ENCODE data around the gene BAIAP3.

The BAIAP3 gene

GRCh38 chr16:1335211-1335971 lies 1.9 kb downstream of the BAIAP3 start:
- no peak for DNase-seq

DNA sequence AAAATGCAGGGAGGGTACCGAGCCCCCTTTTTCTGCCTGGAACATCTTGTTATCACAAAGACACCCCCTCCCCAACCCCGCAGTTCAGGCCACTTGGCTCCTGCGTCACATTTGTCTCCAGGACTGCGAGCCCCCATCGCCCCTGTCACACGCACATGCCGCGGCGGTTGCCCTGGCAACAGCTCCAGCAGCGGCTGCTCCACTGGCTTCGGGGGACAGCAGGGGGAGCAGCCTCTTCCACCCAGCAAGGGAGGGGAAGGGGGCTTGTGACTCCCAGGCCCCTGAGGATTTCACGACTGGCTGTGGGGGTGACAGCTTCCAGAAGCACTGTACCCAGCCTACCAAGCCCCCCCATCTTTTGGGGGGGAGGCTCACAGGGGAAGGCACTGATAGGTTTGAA lies 2.6 kb downstream of the BAIAP3 start:
- no peak for DNase-seq

DNA sequence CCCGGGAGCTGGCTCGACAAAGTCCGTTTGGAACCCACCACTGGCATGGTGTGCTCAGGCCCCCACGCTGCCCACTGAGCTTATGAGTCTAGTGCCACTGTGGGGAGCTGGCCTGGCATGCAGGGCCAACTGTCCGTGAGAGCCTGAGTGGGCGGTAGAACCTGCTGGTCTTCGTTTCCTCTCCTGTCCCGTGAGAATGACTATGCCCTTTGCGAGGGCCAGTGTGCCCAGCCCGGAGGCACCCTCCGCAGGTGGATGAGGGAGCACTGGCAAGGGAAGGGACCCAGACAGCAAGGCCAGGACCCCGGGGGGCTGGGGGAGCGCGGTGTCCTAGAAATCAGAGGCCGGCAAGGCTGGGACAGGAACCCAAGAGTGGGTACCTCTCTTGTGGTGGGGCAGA lies 3.2 kb downstream of the BAIAP3 start:
- DNase-seq = no peak

DNA sequence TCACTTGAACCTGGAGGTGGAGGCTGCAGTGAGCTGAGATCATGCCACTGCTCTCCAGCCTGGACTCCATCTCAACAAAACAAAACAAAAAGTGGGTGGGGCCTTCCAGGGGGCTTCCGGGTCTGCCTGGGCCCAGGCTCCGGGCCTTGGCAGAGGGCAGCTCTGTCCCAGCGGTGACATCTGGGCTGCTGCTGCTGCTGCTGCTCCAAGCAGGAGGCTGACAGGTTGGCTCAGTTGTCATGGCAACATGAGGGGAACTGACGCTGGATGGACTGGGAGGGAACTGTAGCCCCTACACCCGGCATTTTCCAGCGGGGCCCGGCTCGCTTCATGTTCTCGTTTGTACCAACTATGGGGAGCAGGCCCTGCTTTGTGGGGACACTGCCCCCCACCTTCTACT lies 4.0 kb downstream of the BAIAP3 start:
- no peak for DNase-seq

DNA sequence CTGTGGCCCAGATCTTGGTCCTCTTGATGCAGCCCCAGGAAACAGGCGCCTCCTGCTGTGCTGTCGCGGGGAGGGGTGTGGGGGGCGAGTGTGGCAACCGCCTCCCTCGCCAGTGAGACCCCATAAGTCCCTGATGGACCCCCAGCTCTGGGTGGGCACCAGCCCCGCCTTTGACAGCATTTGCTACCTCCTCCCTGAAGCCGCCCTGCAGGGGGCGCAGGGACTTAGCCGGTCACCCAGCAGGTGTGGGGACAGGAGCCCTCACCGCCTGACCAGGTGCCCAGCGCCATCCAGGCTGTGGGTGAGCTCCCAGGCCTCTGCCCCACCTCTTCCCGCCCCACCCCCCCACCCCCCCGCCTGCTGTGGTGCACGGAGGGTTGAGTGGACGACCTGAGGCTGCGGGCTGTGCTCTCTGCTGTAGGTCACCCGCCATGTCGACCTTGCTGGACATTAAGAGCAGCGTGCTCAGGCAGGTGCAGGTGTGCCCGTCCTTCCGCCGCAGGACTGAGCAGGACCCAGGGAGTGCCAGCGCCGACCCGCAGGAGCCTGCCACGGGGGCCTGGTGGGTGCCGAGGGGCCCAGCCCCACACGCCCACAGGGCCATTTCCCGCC lies 4.8 kb downstream of the BAIAP3 start:
- DNase-seq = no peak

- DNase-seq = no peak
Measured at GRCh38 chr16:1338855-1339675, 5.6 kb downstream of the BAIAP3 start.

DNA sequence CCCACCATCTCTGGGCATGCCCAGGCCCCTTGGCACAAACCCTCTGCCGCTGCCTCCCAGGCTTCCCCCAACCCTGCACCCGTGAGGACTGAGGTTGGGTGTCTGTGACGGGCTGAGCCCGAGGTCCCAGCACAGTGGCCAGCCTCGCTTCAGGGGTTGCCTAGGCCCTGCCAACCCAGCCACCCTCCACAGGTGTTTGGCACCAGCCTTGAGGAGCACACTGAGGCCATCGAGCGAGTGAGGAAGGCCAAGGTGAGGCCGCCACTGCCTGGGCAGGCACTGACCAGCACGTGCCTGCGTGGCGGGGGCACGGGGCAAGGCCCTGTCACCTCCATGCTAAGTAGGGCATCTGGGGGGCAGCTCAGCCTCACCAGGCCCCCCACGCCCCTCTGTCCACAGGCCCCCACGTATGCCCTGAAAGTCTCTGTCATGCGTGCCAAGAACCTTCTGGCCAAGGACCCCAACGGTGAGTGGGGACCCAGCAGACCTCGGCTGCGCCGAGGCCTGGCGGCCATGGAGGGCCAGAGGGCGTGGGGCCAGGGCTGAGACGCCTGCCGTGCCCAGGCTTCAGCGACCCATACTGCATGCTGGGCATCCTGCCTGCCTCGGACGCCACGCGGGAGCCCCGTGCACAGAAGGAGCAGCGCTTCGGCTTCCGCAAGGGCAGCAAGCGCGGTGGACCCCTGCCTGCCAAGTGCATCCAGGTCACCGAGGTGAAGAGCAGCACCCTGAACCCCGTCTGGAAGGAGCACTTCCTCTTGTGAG lies 7.5 kb downstream of the BAIAP3 start:
- no peak for DNase-seq

GRCh38 chr16:1341495-1342420 lies 8.3 kb downstream of the BAIAP3 start:
- DNase-seq = no peak

DNA sequence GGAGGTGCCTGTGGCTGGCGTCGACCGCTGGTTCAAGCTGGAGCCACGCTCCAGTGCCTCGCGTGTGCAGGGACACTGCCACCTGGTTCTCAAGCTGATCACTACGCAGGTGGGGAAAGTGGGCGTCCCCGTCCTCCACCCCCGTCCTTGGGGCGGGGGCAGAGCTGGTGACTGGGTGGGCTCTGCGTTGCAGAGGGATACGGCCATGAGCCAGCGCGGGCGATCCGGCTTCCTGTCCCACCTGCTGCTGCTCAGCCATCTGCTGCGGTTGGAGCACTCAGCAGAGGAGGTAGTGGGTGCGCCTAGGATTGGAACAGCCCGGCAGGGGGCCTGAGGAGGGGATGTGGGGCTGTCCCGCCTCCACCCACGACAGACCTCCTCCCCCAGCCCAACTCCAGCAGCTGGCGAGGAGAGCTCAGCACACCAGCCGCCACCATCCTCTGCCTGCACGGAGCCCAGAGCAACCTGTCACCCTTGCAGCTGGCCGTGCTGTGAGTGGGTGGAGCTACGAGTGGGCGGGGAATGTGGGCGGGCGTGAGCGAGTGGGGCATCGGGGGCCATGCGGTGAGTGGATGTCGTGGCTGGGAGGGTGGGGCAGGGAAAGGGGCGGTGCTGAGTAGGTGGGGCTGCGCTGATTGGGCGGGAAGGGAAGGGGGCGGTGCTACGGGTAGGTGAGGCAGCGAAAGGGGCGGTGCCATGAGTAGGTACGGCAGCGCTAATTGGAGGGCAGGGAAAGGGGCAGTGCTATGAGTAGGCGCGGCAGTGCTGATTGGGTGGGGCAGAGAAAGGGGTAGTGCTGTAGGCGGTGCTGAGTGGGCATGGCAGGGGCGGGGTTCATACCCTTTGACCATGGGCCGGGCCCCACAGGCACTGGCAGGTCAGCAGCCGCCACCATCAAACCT lies 9.3 kb downstream of the BAIAP3 start:
- DNase-seq = peak; percentile 92

GRCh38 chr16:1343428-1344242 lies 10.2 kb downstream of the BAIAP3 start:
- no peak for DNase-seq

GRCh38 chr16:1344499-1344898 lies 11.1 kb downstream of the BAIAP3 start:
- DNase-seq = no peak

DNA sequence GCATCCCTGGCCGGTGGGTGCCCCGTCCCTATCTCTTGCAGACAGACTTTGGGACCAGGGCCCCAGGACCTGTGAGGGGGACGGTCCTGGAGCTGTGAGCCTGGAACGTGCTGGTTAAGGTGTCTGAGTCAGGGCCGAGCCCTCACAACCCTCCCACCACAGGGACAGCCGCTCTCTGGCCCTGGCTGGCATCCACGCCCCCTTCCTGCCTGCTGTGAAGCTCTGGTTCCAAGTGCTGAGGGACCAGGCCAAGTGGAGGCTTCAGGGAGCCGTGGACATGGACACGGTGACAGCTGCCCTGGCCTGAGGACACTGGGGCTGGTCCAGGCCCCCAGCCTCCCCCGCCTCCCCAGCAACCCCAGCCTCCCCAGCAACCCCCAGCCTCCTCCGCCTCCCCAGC lies 11.6 kb downstream of the BAIAP3 start:
- no peak for DNase-seq

- no peak for DNase-seq
Measured at GRCh38 chr16:1345651-1346421, 12.4 kb downstream of the BAIAP3 start.

GRCh38 chr16:1346422-1347285 lies 13.2 kb downstream of the BAIAP3 start:
- DNase-seq = no peak

DNA sequence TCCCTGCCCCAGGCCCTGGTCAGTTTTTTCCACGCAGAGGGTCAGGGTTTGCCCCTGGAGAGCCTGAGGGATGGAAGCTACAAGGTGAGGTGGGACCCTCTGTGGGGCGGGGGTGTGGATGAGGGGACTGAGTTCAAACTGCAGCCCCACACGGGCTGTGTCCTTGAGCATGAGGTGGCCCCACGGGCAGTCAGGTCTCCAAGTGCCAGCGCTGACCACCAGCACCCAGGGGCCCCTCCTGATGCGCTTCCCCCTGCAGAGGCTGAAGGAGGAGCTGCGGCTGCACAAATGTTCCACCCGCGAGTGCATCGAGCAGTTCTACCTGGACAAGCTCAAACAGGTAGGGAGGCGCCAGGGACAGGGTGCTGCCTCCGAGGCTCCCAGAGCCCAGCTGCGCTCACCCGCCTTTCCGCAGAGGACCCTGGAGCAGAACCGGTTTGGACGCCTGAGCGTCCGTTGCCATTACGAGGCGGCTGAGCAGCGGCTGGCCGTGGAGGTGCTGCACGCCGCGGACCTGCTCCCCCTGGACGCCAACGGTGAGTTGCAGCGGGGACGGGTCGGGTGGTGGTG lies 13.9 kb downstream of the BAIAP3 start:
- no peak for DNase-seq

- no peak for DNase-seq
Measured at GRCh38 chr16:1347962-1348361, 14.5 kb downstream of the BAIAP3 start.

- DNase-seq = no peak
Measured at GRCh38 chr16:1348441-1348840, 15.0 kb downstream of the BAIAP3 start.

GRCh38 chr16:1348926-1349325 lies 15.5 kb downstream of the BAIAP3 start:
- DNase-seq = no peak
